Measurements from ENCODE around the gene DNAL1.

DNAL1 gene

DNA sequence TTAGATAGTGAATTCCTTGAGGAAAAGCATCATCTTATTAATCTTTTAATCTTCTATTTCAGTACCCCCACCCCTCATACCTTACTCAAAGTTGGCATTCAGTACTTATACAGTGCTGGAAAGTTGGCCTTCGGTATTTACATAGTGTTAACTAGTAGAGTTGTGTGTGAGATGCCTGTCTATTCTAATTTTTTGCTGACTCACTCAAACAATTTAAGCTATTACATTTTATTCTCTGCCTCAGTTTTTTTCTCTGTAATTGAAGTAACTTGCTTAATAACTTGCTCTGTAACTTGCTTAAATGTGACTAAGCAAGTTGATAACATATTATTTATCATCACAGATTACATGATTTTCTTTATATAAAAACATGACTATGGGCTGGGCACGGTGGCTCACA lies 20.3 kb downstream of the DNAL1 start:
- H3K27ac ChIP-seq, result no peak overlapping the region
- TF ChIP-seq ZFX (IDR thresholded peaks at IDR 0.05; ENCODE audit: borderline replicate concordance), result no peak
- TF ChIP-seq, protein P1, sequence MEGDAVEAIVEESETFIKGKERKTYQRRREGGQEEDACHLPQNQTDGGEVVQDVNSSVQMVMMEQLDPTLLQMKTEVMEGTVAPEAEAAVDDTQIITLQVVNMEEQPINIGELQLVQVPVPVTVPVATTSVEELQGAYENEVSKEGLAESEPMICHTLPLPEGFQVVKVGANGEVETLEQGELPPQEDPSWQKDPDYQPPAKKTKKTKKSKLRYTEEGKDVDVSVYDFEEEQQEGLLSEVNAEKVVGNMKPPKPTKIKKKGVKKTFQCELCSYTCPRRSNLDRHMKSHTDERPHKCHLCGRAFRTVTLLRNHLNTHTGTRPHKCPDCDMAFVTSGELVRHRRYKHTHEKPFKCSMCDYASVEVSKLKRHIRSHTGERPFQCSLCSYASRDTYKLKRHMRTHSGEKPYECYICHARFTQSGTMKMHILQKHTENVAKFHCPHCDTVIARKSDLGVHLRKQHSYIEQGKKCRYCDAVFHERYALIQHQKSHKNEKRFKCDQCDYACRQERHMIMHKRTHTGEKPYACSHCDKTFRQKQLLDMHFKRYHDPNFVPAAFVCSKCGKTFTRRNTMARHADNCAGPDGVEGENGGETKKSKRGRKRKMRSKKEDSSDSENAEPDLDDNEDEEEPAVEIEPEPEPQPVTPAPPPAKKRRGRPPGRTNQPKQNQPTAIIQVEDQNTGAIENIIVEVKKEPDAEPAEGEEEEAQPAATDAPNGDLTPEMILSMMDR (IDR thresholded peaks at IDR 0.05), result no peak

DNA sequence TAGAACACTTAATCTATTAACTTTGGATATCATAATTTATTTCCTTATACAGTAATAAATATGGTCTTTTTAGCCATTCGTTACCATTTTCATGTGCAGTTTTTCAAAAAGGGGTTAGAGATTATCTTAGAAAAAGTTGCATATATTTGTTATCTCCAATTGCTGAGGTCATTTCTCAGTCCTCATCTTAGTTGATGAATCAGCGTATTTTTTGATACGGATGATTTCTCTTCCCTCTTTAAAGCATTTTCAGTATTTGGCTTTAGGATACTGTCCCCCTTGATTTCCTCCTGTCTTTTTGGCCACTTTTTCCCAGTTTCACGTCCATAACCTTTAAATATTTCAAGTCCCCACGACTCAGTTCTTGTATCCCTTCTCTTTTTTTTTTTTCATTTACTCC lies 21.8 kb downstream of the DNAL1 start:
- H3K27ac ChIP-seq, result no peak overlapping the region
- TF ChIP-seq ZFX (IDR thresholded peaks at IDR 0.05; ENCODE audit: borderline replicate concordance), result no peak
- TF ChIP-seq, protein P1 (IDR thresholded peaks at IDR 0.05), result no peak

DNA sequence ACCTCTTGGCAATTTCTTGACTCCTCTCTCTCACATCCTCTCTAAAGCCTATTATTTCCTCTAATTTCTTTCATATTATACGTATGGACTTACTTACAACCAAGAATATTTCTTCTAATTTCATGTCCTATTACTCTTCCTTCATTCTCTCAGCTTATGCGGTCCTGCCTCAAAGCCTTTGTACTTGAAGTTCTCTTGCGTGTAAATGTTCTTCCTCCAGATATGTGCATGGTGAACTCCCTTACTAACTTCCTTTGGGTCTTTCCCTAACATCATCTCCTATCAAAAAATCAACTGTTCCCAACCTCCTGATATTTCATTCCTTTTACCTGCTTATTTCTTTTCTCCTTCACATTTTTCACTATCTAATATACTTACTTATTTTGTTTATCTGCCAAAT lies 23.1 kb downstream of the DNAL1 start:
- H3K27ac ChIP-seq, result no peak overlapping the region
- TF ChIP-seq ZFX (IDR thresholded peaks at IDR 0.05; ENCODE audit: borderline replicate concordance), result no peak
- TF ChIP-seq, protein P1 (IDR thresholded peaks at IDR 0.05), result no peak

DNA sequence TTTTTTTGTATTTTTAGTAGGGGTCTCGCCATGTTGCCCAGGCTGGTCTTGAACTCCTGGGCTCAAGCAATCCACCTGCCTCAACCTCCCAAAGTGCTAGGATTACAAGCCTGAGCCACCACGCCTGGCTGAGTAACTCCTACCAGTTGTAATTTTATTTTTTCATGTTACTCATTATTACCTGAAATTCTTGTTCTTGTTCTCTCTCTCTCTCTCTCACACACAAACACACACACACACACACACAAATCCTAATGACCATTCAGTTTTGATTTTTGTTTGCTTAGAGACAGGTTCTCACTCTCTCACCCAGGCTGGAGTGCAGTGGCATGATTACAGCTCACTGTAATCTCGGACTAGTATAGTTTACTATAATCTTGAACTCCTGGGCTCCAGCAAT lies 30.2 kb downstream of the DNAL1 start:
- TF ChIP-seq, protein P1 (IDR thresholded peaks at IDR 0.05), result no peak
- TF ChIP-seq ZFX (IDR thresholded peaks at IDR 0.05; ENCODE audit: borderline replicate concordance), result no peak
- H3K27ac ChIP-seq, result no peak overlapping the region

DNA sequence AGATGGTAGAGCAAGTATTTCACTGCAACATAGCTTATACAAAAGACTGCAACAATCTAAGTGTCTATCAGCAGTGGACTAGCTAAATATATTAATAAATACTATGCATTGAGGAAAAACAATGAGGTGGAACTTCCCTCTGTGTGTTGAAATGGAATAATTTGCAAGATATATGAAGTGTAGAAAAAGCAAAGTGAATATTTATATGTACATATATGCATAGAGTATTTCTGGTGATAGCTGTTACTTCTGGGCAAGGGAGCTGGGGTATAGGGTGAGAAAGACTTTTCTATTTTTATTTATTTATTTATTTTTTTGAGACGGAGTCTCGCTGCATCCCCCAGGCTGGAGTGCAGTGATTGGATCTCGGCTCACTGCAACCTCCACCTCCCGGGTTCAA lies 33.9 kb downstream of the DNAL1 start:
- no peak overlapping the region for H3K27ac ChIP-seq
- TF ChIP-seq, protein P1 (IDR thresholded peaks at IDR 0.05), result no peak
- TF ChIP-seq ZFX (IDR thresholded peaks at IDR 0.05; ENCODE audit: borderline replicate concordance), result no peak

DNA sequence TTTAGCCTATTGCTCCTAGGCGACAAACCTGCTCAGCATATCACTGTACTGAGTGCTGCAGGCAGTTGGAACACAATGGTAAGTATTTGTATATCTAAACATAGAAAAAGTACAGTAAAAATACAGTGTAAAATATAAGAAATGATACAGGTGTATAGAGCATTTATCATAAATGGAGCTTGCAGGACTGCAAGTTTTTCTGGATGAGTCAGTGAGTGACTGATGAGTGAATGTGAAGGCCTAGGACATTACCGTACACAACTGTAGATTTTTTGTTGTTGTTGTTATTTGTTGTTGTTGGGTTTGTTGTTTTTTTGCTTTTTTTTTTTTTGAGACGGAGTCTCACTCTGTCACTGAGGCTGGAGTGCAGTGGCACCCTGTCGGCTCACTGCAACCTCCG lies 36.0 kb downstream of the DNAL1 start:
- no peak overlapping the region for H3K27ac ChIP-seq
- TF ChIP-seq ZFX (IDR thresholded peaks at IDR 0.05; ENCODE audit: borderline replicate concordance), result no peak
- TF ChIP-seq, protein P1 (IDR thresholded peaks at IDR 0.05), result no peak

DNA sequence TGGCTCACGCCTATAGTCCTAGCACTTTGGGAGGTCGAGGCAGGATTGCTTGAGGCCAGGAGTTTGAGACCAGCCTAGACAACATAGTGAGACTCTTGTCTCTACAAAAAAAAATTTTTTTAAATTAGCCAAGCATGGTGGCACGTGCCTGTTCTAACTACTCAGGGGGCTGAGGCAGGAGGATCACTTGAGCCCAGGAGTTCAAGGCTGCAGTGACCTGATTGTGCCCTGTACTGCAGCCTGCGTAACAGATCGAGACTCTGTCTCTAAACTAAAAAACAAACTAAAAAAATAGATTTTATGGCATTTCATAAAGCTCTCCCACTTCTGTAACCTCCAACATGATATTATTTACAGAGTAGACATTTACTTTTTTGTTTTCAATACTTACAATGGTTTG lies 39.8 kb downstream of the DNAL1 start:
- no peak for TF ChIP-seq ZFX (IDR thresholded peaks at IDR 0.05; ENCODE audit: borderline replicate concordance)
- TF ChIP-seq, protein P1 (IDR thresholded peaks at IDR 0.05), result no peak
- H3K27ac ChIP-seq, result no peak overlapping the region
